Neural cell (in vitro differentiated cells): ENCODE measurements around the gene LPP. TPM values are rescaled to one million over a fixed set of nuclear protein-coding genes. Genes with fewer than 3 reads are reported as not detected.

Source experiments
- H2AFZ ChIP-seq: fragments of 200-600, 300-800 bp; sonication (generic), shearing (Covaris generic); 2 replicates; pipeline ENCODE4 v1.6.0; 2014; ENCODE audit warnings: low read depth, mild to moderate bottlenecking, antibody characterized with exemption, low read length, moderate library complexity
- H3F3A ChIP-seq: fragments of 200-600 bp; shearing (Covaris generic); 2 replicates; pipeline ENCODE4 v1.6.1; 2016; ENCODE audit warnings: mild to moderate bottlenecking, moderate library complexity, mixed read lengths, antibody characterized with exemption, low read length; ENCODE audit not compliant: insufficient read depth, poor library complexity, severe bottlenecking
- H3K27ac ChIP-seq: fragments of 200-600, 300-800 bp; sonication (generic), shearing (Covaris generic); 2 replicates; pipeline ENCODE4 v1.5.1; 2014; ENCODE audit warnings: mild to moderate bottlenecking, low read length, moderate library complexity
- H3K27me3 ChIP-seq: fragments of 300-800, 200-600 bp; sonication (generic), shearing (Covaris generic); 2 replicates; pipeline ENCODE4 v1.6.0; 2014; ENCODE audit warnings: mild to moderate bottlenecking, low read depth, low read length, moderate library complexity; ENCODE audit not compliant: insufficient read depth
- H3K36me3 ChIP-seq: fragments of 300-800, 200-600 bp; sonication (generic), shearing (Covaris generic); 2 replicates; pipeline ENCODE4 v1.5.1; 2014; ENCODE audit warnings: mild to moderate bottlenecking, antibody characterized with exemption, low read length, moderate library complexity; ENCODE audit not compliant: insufficient read depth
- H3K4me2 ChIP-seq: fragments of 300-800, 200-600 bp; sonication (generic), shearing (Covaris generic); 2 replicates; pipeline ENCODE4 v1.6.0; 2014; ENCODE audit warnings: mild to moderate bottlenecking, low read length
- H3K4me3 ChIP-seq: fragments of 300-800, 200-600 bp; sonication (generic), shearing (Covaris generic); 2 replicates; pipeline ENCODE4 v1.5.1; 2014; ENCODE audit warnings: mild to moderate bottlenecking, low read length, moderate library complexity
- H3K79me2 ChIP-seq: fragments of 200-600 bp; shearing (Covaris generic); replicated peaks from 2 replicates; pipeline ENCODE4 v1.6.0; 2014; ENCODE audit warnings: mild to moderate bottlenecking, low read length, moderate library complexity; ENCODE audit not compliant: insufficient read depth
- H3K9ac ChIP-seq: fragments of 300-800, 200-600 bp; sonication (generic), shearing (Covaris generic); 2 replicates; pipeline ENCODE4 v1.6.1; 2016; ENCODE audit warnings: mild to moderate bottlenecking, low read length, mixed read lengths
- H3K9me2 ChIP-seq: fragments of 200-600 bp; shearing (Covaris generic); 2 replicates; pipeline ENCODE4 v1.6.1; 2016; ENCODE audit warnings: mild to moderate bottlenecking, low read length, mixed read lengths; ENCODE audit not compliant: insufficient read depth
- H3K9me3 ChIP-seq: fragments of 200-600, 300-800 bp; sonication (generic), shearing (Covaris generic); 2 replicates; pipeline ENCODE4 v1.6.1; 2016; ENCODE audit warnings: mild to moderate bottlenecking, mixed run types, low read length, moderate library complexity, mixed read lengths
- H4K20me1 ChIP-seq: fragments of 200-600 bp; shearing (Covaris generic); 2 replicates; pipeline ENCODE4 v1.6.1; 2016; ENCODE audit warnings: mild to moderate bottlenecking, mixed run types; ENCODE audit not compliant: insufficient read depth
- EP300 ChIP-seq: fragments of 450-650 bp; conservative IDR thresholded peaks from 2 replicates; pipeline ENCODE4 v1.6.1; 2014; ENCODE audit warnings: antibody characterized with exemption, mild to moderate bottlenecking, moderate library complexity; ENCODE audit not compliant: poor library complexity, severe bottlenecking
- EZH2 ChIP-seq: fragments of 200-600, 300-800 bp; shearing (Covaris generic), sonication (generic); IDR thresholded peaks from 2 replicates; pipeline ENCODE4 v1.6.1; 2014; ENCODE audit warnings: antibody characterized with exemption, low read length, borderline replicate concordance, mild to moderate bottlenecking; ENCODE audit not compliant: insufficient read depth, poor library complexity, severe bottlenecking
- MXI1 ChIP-seq: fragments of 450-650 bp; conservative IDR thresholded peaks from 2 replicates; pipeline ENCODE4 v1.6.1; 2014; ENCODE audit warnings: antibody characterized with exemption, mild to moderate bottlenecking; ENCODE audit not compliant: poor library complexity, severe bottlenecking
- POLR2AphosphoS5 ChIP-seq: IDR thresholded peaks from 2 replicates; pipeline ENCODE4 v1.6.1; 2012
- RAD21 ChIP-seq: fragments of 450-650 bp; conservative IDR thresholded peaks from 2 replicates; pipeline ENCODE4 v1.6.1; 2014; ENCODE audit warnings: antibody characterized with exemption, mild to moderate bottlenecking, moderate library complexity
- SMC3 ChIP-seq: fragments of 450-650 bp; conservative IDR thresholded peaks from 2 replicates; pipeline ENCODE4 v1.6.1; 2014; ENCODE audit warnings: antibody characterized with exemption, mild to moderate bottlenecking, moderate library complexity; ENCODE audit not compliant: poor library complexity
- TAF1 ChIP-seq: IDR thresholded peaks from 2 replicates; pipeline ENCODE4 v1.6.1; 2012; ENCODE audit warnings: low read depth
- polyA plus RNA-seq: library from polyadenylated mRNA; depleted of rRNA; stranded (reverse); fragments of >200 nt; gene quantifications from 2 replicates; pipeline ENCODE4 v1.2.3, GENCODE V29; 2014
- TF ChIP-seq, protein P1 (sequence below): IDR thresholded peaks from 2 replicates; pipeline ENCODE4 v1.6.1; 2012; ENCODE audit warnings: borderline replicate concordance
- TF ChIP-seq, protein P2 (sequence below): fragments of 450-650 bp; IDR thresholded peaks from 2 replicates; pipeline ENCODE4 v1.5.1; 2014; ENCODE audit warnings: antibody characterized with exemption, mild to moderate bottlenecking, moderate library complexity; ENCODE audit not compliant: poor library complexity, severe bottlenecking

LPP gene
- polyA plus RNA-seq, 1 donor from 2014 or later: 3.0 TPM

DNA sequence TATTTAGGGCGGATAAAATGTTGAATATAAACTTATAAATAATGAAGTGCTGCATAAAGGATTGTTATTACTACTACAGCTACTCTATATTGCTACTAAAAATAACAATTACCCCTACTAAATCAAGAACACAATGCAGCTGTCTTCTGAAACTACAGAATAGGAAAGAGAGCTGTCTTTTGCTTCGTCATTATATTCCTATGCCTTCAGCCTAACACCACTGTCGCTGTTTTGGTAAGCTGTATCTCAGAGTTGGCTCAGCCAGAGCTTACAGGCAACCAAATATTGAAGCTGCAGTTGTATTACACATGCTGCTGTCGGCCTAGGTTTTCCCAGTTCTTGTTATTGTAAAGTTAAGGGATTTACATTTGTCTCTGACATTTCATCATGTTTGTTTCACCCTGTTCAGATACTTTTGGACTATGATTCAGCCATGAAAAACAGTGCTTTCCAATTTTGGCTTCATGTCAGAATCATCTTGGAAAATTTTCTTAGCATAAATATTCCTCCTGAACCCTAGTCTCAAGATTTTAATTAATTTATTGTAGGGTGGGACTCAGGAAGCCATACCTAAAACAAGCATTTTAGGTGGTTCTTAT is 31.3 kb upstream of the LPP start:
- TF ChIP-seq SMC3: no peak
- no peak for TF ChIP-seq RAD21
- Histone ChIP-seq H3K4me2 (no peak overlapping the region), H4K20me1 (no peaks in the 10 kb centered on the region), H3K79me2 (no peaks in the 10 kb centered on the region), H2AFZ (no peak overlapping the region), H3F3A (no peaks in the 10 kb centered on the region), H3K9ac (no peak overlapping the region), H3K9me2 (no peaks in the 10 kb centered on the region), H3K9me3 (no peaks in the 10 kb centered on the region), H3K27ac (no peak overlapping the region), H3K27me3 (no peaks in the 10 kb centered on the region), H3K36me3 (no peaks in the 10 kb centered on the region), H3K4me3 (no peak overlapping the region)

DNA sequence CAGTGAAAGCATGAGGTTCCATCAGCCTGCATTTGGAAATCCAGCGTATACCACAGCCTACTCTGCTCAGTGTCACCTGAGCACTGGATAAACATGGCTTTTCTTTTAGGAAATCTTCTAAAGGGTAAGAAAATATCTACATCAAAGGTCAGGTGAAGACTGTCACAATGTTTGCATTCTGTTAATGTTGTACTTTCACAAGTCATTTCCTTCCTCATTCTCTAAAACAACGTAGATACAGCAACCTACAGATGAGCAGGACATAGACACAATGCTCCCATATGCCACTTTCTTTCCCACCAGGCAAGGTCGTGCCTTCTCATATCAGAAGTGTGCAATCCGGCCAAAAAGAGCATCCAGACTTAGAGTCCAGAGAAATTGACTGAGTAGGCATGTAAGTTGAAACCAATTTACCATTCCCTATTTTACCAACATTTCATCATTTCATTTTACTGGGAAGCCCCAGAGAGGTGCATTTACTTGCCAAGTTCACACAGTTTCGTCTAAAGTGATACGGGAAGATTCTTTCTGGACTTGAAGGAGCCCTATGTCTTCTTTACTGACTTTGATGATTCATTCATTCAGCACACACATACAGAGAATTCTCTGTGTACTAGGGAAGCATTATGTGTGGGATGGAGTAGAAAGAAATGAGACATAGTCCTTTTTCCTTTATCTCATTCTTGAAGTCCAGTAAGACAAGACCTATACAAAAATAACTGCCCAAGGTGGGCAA is 30.6 kb upstream of the LPP start:
- Histone ChIP-seq H3K9ac (no peak overlapping the region), H3K79me2 (no peaks in the 10 kb centered on the region), H3K27me3 (no peaks in the 10 kb centered on the region), H3K9me2 (no peaks in the 10 kb centered on the region), H3K36me3 (no peaks in the 10 kb centered on the region), H3K4me2 (no peak overlapping the region), H3F3A (no peaks in the 10 kb centered on the region), H4K20me1 (no peaks in the 10 kb centered on the region), H3K9me3 (no peaks in the 10 kb centered on the region), H2AFZ (no peak overlapping the region), H3K27ac (no peak overlapping the region), H3K4me3 (no peak overlapping the region)
- TF ChIP-seq EZH2: no peak
- TF ChIP-seq, protein P1, sequence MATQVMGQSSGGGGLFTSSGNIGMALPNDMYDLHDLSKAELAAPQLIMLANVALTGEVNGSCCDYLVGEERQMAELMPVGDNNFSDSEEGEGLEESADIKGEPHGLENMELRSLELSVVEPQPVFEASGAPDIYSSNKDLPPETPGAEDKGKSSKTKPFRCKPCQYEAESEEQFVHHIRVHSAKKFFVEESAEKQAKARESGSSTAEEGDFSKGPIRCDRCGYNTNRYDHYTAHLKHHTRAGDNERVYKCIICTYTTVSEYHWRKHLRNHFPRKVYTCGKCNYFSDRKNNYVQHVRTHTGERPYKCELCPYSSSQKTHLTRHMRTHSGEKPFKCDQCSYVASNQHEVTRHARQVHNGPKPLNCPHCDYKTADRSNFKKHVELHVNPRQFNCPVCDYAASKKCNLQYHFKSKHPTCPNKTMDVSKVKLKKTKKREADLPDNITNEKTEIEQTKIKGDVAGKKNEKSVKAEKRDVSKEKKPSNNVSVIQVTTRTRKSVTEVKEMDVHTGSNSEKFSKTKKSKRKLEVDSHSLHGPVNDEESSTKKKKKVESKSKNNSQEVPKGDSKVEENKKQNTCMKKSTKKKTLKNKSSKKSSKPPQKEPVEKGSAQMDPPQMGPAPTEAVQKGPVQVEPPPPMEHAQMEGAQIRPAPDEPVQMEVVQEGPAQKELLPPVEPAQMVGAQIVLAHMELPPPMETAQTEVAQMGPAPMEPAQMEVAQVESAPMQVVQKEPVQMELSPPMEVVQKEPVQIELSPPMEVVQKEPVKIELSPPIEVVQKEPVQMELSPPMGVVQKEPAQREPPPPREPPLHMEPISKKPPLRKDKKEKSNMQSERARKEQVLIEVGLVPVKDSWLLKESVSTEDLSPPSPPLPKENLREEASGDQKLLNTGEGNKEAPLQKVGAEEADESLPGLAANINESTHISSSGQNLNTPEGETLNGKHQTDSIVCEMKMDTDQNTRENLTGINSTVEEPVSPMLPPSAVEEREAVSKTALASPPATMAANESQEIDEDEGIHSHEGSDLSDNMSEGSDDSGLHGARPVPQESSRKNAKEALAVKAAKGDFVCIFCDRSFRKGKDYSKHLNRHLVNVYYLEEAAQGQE: no peak
- TF ChIP-seq MXI1: no peak
- no peak for TF ChIP-seq POLR2AphosphoS5
- no peak for TF ChIP-seq TAF1
- TF ChIP-seq, protein P2, sequence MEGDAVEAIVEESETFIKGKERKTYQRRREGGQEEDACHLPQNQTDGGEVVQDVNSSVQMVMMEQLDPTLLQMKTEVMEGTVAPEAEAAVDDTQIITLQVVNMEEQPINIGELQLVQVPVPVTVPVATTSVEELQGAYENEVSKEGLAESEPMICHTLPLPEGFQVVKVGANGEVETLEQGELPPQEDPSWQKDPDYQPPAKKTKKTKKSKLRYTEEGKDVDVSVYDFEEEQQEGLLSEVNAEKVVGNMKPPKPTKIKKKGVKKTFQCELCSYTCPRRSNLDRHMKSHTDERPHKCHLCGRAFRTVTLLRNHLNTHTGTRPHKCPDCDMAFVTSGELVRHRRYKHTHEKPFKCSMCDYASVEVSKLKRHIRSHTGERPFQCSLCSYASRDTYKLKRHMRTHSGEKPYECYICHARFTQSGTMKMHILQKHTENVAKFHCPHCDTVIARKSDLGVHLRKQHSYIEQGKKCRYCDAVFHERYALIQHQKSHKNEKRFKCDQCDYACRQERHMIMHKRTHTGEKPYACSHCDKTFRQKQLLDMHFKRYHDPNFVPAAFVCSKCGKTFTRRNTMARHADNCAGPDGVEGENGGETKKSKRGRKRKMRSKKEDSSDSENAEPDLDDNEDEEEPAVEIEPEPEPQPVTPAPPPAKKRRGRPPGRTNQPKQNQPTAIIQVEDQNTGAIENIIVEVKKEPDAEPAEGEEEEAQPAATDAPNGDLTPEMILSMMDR: no peak
- TF ChIP-seq SMC3: no peak
- no peak for TF ChIP-seq EP300
- TF ChIP-seq RAD21: no peak
